ENCODE results near the gene MAD1L1. TPM values are rescaled to one million over a fixed set of nuclear protein-coding genes. Genes with fewer than 3 reads are reported as not detected.

Gene MAD1L1
- total RNA-seq, 1 donor from 2014 or later: 32.3 TPM

- Mint-ChIP-seq H3K9me3 (ENCODE audit: unreplicated experiment) (no peaks in the 10 kb centered on the region), H3K27me3 (ENCODE audit: low read depth, unreplicated experiment) (no peaks in the 10 kb centered on the region), H3K27ac (ENCODE audit: unreplicated experiment) (no peak overlapping the region), H3K36me3 (ENCODE audit: low read depth, unreplicated experiment) (peaks cover 8% of the 10 kb centered on the region), H3K4me3 (ENCODE audit: unreplicated experiment) (no peak overlapping the region), H3K4me1 (ENCODE audit: low read depth, unreplicated experiment) (peaks cover 3% of the 10 kb centered on the region)
- no peak overlapping the region for H3K4me2 ChIP-seq (ENCODE audit: low read length)
- H3K9ac ChIP-seq (ENCODE audit: low read length): no peak overlapping the region
- no peaks in the 10 kb centered on the region for H3K27me3 ChIP-seq (ENCODE audit: insufficient read depth, low read length)
- no peaks in the 10 kb centered on the region for H3K9me3 ChIP-seq (ENCODE audit: insufficient read depth, low read depth, low read length)
- DNase-seq (ENCODE audit: low read depth) (no peak), FAIRE-seq (no peak)
- peaks cover 12% of the 10 kb centered on the region for H4K20me1 ChIP-seq (ENCODE audit: insufficient read depth, low read length)
- no peak overlapping the region for H3K4me3 ChIP-seq (ENCODE audit: insufficient read depth, low read depth, low read length)
- no peaks in the 10 kb centered on the region for H3K79me2 ChIP-seq (ENCODE audit: insufficient read depth, low read length)
- H3K4me1 ChIP-seq (ENCODE audit: insufficient read depth, low read length): no peaks in the 10 kb centered on the region
- H3K27ac ChIP-seq (ENCODE audit: low read depth, low read length): no peak overlapping the region
- TF ChIP-seq EZH2 (IDR thresholded peaks at IDR 0.05; ENCODE audit: insufficient read depth, low read length): no peak
- TF ChIP-seq CTCF (IDR thresholded peaks at IDR 0.05; ENCODE audit: insufficient read depth, low read depth, low read length): no peak
- H2AFZ ChIP-seq (ENCODE audit: low read depth, low read length): no peak overlapping the region
- no peaks in the 10 kb centered on the region for H3K36me3 ChIP-seq (ENCODE audit: insufficient read depth, low read length)
These were observed 244.9 kb downstream of the MAD1L1 start for GRCh38 chr7:1987591-1988532.

- Histone ChIP-seq H3K9me3 (ENCODE audit: insufficient read depth, low read depth, low read length) (no peaks in the 10 kb centered on the region), H3K36me3 (ENCODE audit: insufficient read depth, low read length) (no peaks in the 10 kb centered on the region), H4K20me1 (ENCODE audit: insufficient read depth, low read length) (peaks cover 6% of the 10 kb centered on the region), H3K4me2 (ENCODE audit: low read length) (no peak overlapping the region), H3K27ac (ENCODE audit: low read depth, low read length) (no peak overlapping the region), H3K4me3 (ENCODE audit: insufficient read depth, low read depth, low read length) (no peak overlapping the region), H3K27me3 (ENCODE audit: insufficient read depth, low read length) (no peaks in the 10 kb centered on the region), H3K79me2 (ENCODE audit: insufficient read depth, low read length) (no peaks in the 10 kb centered on the region), H2AFZ (ENCODE audit: low read depth, low read length) (no peak overlapping the region), H3K4me1 (ENCODE audit: insufficient read depth, low read length) (no peaks in the 10 kb centered on the region), H3K9ac (ENCODE audit: low read length) (no peak overlapping the region)
- H3K9me3 Mint-ChIP-seq (ENCODE audit: unreplicated experiment): no peaks in the 10 kb centered on the region
- no peak overlapping the region for H3K27ac Mint-ChIP-seq (ENCODE audit: unreplicated experiment)
- peaks cover 3% of the 10 kb centered on the region for H3K4me1 Mint-ChIP-seq (ENCODE audit: low read depth, unreplicated experiment)
- TF ChIP-seq CTCF (IDR thresholded peaks at IDR 0.05; ENCODE audit: insufficient read depth, low read depth, low read length) (no peak), EZH2 (IDR thresholded peaks at IDR 0.05; ENCODE audit: insufficient read depth, low read length) (no peak)
- no peaks in the 10 kb centered on the region for H3K27me3 Mint-ChIP-seq (ENCODE audit: low read depth, unreplicated experiment)
- DNase-seq (ENCODE audit: low read depth) (no peak), FAIRE-seq (no peak)
- no peak overlapping the region for H3K4me3 Mint-ChIP-seq (ENCODE audit: unreplicated experiment)
- peaks cover 8% of the 10 kb centered on the region for H3K36me3 Mint-ChIP-seq (ENCODE audit: low read depth, unreplicated experiment)
These were observed 245.6 kb downstream of the MAD1L1 start for GRCh38 chr7:1987084-1987535.
